GM12878 (cell line): ENCODE measurements around the gene KCNQ1. TPM values are rescaled to one million over a fixed set of nuclear protein-coding genes. Genes with fewer than 3 reads are reported as not detected.

Experiments
- ATAC-seq: fragments of 200-7000 bp; cut with Tn5 transposase; 3 replicates; pipeline ENCODE4 v1.9.1; 2020; ENCODE audit warnings: mild to moderate bottlenecking, moderate library complexity
- BruUV-seq: library from RNA; stranded (reverse); fragments of 400-500 nt; replicated peaks from 2 replicates; lab custom pipeline; 2021; lab: Mats Ljungman, UMichigan
- CTCF ChIA-PET: fragments of 300-600 bp; sonication (Branson Sonifier 250); formaldehyde crosslinking; extraction: SDS; loops from one replicate; lab custom pipeline; 2021; ENCODE audit warnings: inconsistent platforms; lab: Yijun Ruan, JAX
- POLR2A ChIA-PET: fragments of 350-600 bp; formaldehyde crosslinking; extraction: SDS; loops from one replicate; lab custom pipeline; 2021; ENCODE audit warnings: inconsistent platforms; lab: Charles Lee
- RAD21 ChIA-PET: fragments of 300-600 bp; sonication (Branson Sonifier 250); formaldehyde crosslinking; loops from one replicate; lab custom pipeline; 2023; ENCODE audit warnings: antibody characterized with exemption; ENCODE audit not compliant: unreplicated experiment; lab: Charles Lee
- SMC1A ChIA-PET: fragments of 300-600 bp; sonication (Branson Sonifier 250); formaldehyde crosslinking; loops from one replicate; lab custom pipeline; 2023; ENCODE audit not compliant: unreplicated experiment, uncharacterized antibody; lab: Charles Lee
- DNase-seq: peaks from one replicate; pipeline ENCODE4 v3.0.0-alpha.2; 2011; ENCODE audit warnings: low read depth, low spot score
- FAIRE-seq: peaks from 3 replicates; lab custom pipeline; 2011; peaks lifted over from hg19 to GRCh38; lab: Jason Lieb, UNC
- H2AFZ ChIP-seq: 2 replicates; pipeline ENCODE4 v1.6.0; 2011; ENCODE audit warnings: low read depth, low read length, control low read depth; ENCODE audit not compliant: control insufficient read depth
- H3K27ac ChIP-seq: 2 replicates; pipeline ENCODE4 v1.5.1; 2011; ENCODE audit warnings: control low read depth; ENCODE audit not compliant: control insufficient read depth, insufficient read depth
- H3K27me3 ChIP-seq, 2 experiments: replicated peaks in 1 of 2; 2 replicates each; pipeline versions ENCODE4 v1.6.0 to v1.6.1; 2011; ENCODE audit warnings: low read length in 1 of 2; ENCODE audit not compliant: control insufficient read depth in 2 of 2, insufficient read depth in 2 of 2
- H3K36me3 ChIP-seq, 2 experiments: 2 replicates each; pipeline ENCODE4 v1.5.1; 2011; ENCODE audit warnings: low read length in 1 of 2; ENCODE audit not compliant: control insufficient read depth in 2 of 2, insufficient read depth in 2 of 2
- H3K4me1 ChIP-seq: 2 replicates; pipeline ENCODE4 v1.6.1; 2011; ENCODE audit warnings: mild to moderate bottlenecking, low read length, moderate library complexity, mixed read lengths; ENCODE audit not compliant: control insufficient read depth, insufficient read depth
- H3K4me2 ChIP-seq: 2 replicates; pipeline ENCODE4 v1.6.0; 2011; ENCODE audit warnings: control low read depth; ENCODE audit not compliant: control insufficient read depth, insufficient read depth
- H3K4me3 ChIP-seq: fragments of 200-600 bp; sonication (generic); 2 replicates; pipeline ENCODE4 v1.5.1; 2016
- H3K79me2 ChIP-seq: 2 replicates; pipeline ENCODE4 v1.6.0; 2011; ENCODE audit warnings: low read length; ENCODE audit not compliant: control insufficient read depth, insufficient read depth
- H3K9ac ChIP-seq: 2 replicates; pipeline ENCODE4 v1.8.0; 2011; ENCODE audit warnings: low read length, control low read depth, mixed read lengths; ENCODE audit not compliant: control insufficient read depth, insufficient read depth
- H3K9me3 ChIP-seq: replicated peaks from 3 replicates; pipeline ENCODE4 v1.5.1; 2011; ENCODE audit warnings: mild to moderate bottlenecking, low read length; ENCODE audit not compliant: control insufficient read depth, insufficient read depth
- H4K20me1 ChIP-seq: 2 replicates; pipeline ENCODE4 v1.6.0; 2011; ENCODE audit not compliant: control insufficient read depth, insufficient read depth
- CBFB ChIP-seq: IDR thresholded peaks from 2 replicates; pipeline ENCODE4 v1.6.1; 2016; ENCODE audit warnings: antibody characterized with exemption, low read depth
- GATAD2B ChIP-seq: fragments of 450-650 bp; conservative IDR thresholded peaks from 2 replicates; pipeline ENCODE4 v1.6.1; 2017; ENCODE audit warnings: low read depth, mild to moderate bottlenecking, moderate library complexity
- IKZF1 ChIP-seq: fragments of 450-650 bp; conservative IDR thresholded peaks from 2 replicates; pipeline ENCODE4 v1.6.1; 2017; ENCODE audit warnings: antibody characterized with exemption, mild to moderate bottlenecking
- JUNB ChIP-seq: IDR thresholded peaks from 2 replicates; pipeline ENCODE4 v1.6.1; 2016; ENCODE audit warnings: antibody characterized with exemption, mild to moderate bottlenecking
- KAT2A ChIP-seq: conservative IDR thresholded peaks from 2 replicates; pipeline ENCODE4 v1.6.1; 2011; ENCODE audit warnings: low read depth, low read length; ENCODE audit not compliant: control insufficient read depth
- MYC ChIP-seq: IDR thresholded peaks from 2 replicates; pipeline ENCODE4 v1.6.1; 2011; ENCODE audit warnings: mild to moderate bottlenecking, low read length, moderate library complexity, inconsistent platforms; ENCODE audit not compliant: insufficient read depth, insufficient replicate concordance, insufficient read length, severe bottlenecking
- NFIC ChIP-seq: IDR thresholded peaks from 2 replicates; pipeline ENCODE4 v1.6.1; 2012; ENCODE audit warnings: low read depth, mild to moderate bottlenecking, inconsistent platforms, low read length, moderate library complexity
- NR2F1 ChIP-seq: fragments of 450-650 bp; conservative IDR thresholded peaks from 2 replicates; pipeline ENCODE4 v1.6.1; 2017; ENCODE audit warnings: mild to moderate bottlenecking
- PAX5 ChIP-seq: IDR thresholded peaks from 2 replicates; pipeline ENCODE4 v1.6.1; 2011; ENCODE audit warnings: low read depth, low read length, borderline replicate concordance
- PML ChIP-seq: IDR thresholded peaks from 2 replicates; pipeline ENCODE4 v1.6.1; 2012; ENCODE audit warnings: low read length, inconsistent platforms
- POLR2AphosphoS5 ChIP-seq: IDR thresholded peaks from 2 replicates; pipeline ENCODE4 v1.6.1; 2011; ENCODE audit warnings: mild to moderate bottlenecking, low read length, inconsistent platforms
- SMC3 ChIP-seq: IDR thresholded peaks from 2 replicates; pipeline ENCODE4 v1.6.1; 2011; ENCODE audit warnings: low read length, improper control_type of control experiment, borderline replicate concordance
- ZNF384 ChIP-seq: IDR thresholded peaks from 2 replicates; pipeline ENCODE4 v1.6.1; 2012; ENCODE audit warnings: low read depth, mild to moderate bottlenecking, low read length, improper control_type of control experiment, borderline replicate concordance
- WGBS: methylation state at CpG from one replicate; pipeline ENCODE4 v1.1.6; 2016; ENCODE audit warnings: low lambda C conversion rate; ENCODE audit not compliant: insufficient replicate concordance, insufficient coverage; ENCODE audit errors: missing lambda C conversion rate; 5-methylcytosine and 5-hydroxymethylcytosine counted together
- in situ Hi-C: fragments of 300-500 bp; cut with MboI; formaldehyde crosslinking; loops from 9 replicates; pipeline ENCODE4 v1.14.3; 2018; ENCODE audit warnings: mixed read lengths
- intact Hi-C: fragments of 100-400 bp; cut with micrococcal nuclease; formaldehyde crosslinking; loops from one replicate; pipeline ENCODE4 v1.14.2; 2022; ENCODE audit not compliant: unreplicated experiment
- polyA plus RNA-seq, 11 experiments: library from polyadenylated mRNA; depleted of rRNA in 4 of 11; unstranded in 6 of 11; stranded (reverse) in 5 of 11; fragments of >200 nt; fragmentation: Nextera tagmentation in 4 of 11; fragmentation: Illumina TruSeq in 1 of 11; extraction: Ambion mirVana in 4 of 11; extraction: Trizol in 1 of 11; gene quantifications; 1 replicate in 1 of 11; 2 replicates in 10 of 11; pipeline versions ENCODE4 v1.2.1 to v1.2.3, GENCODE V29; 2011 to 2016; ENCODE audit warnings: inconsistent platforms in 2 of 11, missing spikeins in 2 of 11, low read depth in 1 of 11
- total RNA-seq, 4 experiments: library from RNA; depleted of rRNA in 3 of 4; stranded (reverse); fragments of >200 nt in 3 of 4; fragmentation: Illumina TruSeq in 1 of 4; extraction: Trizol in 1 of 4; gene quantifications; 2 replicates each; pipeline versions ENCODE4 v1.2.1 to v1.2.3, GENCODE V29; 2013 to 2021
- TF ChIP-seq, protein P1 (sequence below): IDR thresholded peaks from 2 replicates; pipeline ENCODE4 v1.6.1; 2011; ENCODE audit warnings: low read depth, low read length, improper control_type of control experiment, borderline replicate concordance
- TF ChIP-seq, protein P2 (sequence below): fragments of 450-650 bp; IDR thresholded peaks from 2 replicates; pipeline ENCODE4 v1.6.1; 2017; ENCODE audit warnings: mild to moderate bottlenecking, moderate library complexity
- TF ChIP-seq, protein P3 (sequence below): IDR thresholded peaks from 2 replicates; pipeline ENCODE4 v1.6.1; 2012; ENCODE audit warnings: low read depth, low read length, improper control_type of control experiment

Gene KCNQ1
- total and polyA plus RNA-seq, 10 of the 15 experiments (the other 5 are each of a cell fraction or from before 2014, with no cell fraction given), result 0.03 to 0.15 (median 0.12) TPM; not detected in 7

DNA sequence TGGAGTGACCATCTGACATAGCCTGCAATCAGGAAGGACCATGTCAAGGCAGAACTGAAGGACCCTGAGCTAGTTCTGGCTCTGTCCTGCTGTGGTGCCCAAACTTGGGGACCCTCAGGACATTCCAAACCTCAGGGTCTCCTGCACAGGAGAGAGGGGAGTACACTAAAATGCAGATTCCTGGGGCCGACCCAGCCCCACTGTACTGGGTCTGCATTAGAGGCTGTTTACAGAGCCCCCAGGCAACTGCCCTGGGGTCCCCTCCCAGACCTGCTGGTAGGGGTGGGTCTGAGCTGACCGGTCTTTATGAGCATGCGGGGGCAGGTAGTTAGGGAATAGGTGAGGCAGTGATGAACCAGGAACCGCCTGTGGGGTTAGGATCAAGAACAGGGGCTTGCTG, 7.3 kb upstream of the KCNQ1 start:
- Histone ChIP-seq H3K9ac (no peak overlapping the region), H3K27ac (no peak overlapping the region), H4K20me1 (no peaks in the 10 kb centered on the region), H3K36me3 (no peaks in the 10 kb centered on the region), H3K4me1 (no peaks in the 10 kb centered on the region), H3K4me3 (no peak overlapping the region), H2AFZ (no peak overlapping the region), H3K9me3 (no peaks in the 10 kb centered on the region; the same call in 2 of the 3 replicates), H3K27me3 (no peaks in the 10 kb centered on the region), H3K4me2 (no peak overlapping the region), H3K79me2 (no peaks in the 10 kb centered on the region)
- ChIA-PET RAD21 (no interaction called here), POLR2A (no interaction called here), CTCF (no interaction called here), SMC1A (no interaction called here)
- no peak for FAIRE-seq
- TF ChIP-seq IKZF1 (no peak), KAT2A (no peak), NFIC (no peak), SMC3 (no peak), JUNB (no peak), GATAD2B (no peak), MYC (no peak), PML (no peak), ZNF384 (no peak), PAX5 (no peak), POLR2AphosphoS5 (no peak), CBFB (no peak), NR2F1 (no peak)
- TF ChIP-seq, protein P1, sequence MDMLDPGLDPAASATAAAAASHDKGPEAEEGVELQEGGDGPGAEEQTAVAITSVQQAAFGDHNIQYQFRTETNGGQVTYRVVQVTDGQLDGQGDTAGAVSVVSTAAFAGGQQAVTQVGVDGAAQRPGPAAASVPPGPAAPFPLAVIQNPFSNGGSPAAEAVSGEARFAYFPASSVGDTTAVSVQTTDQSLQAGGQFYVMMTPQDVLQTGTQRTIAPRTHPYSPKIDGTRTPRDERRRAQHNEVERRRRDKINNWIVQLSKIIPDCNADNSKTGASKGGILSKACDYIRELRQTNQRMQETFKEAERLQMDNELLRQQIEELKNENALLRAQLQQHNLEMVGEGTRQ, result no peak
- TF ChIP-seq, protein P2, sequence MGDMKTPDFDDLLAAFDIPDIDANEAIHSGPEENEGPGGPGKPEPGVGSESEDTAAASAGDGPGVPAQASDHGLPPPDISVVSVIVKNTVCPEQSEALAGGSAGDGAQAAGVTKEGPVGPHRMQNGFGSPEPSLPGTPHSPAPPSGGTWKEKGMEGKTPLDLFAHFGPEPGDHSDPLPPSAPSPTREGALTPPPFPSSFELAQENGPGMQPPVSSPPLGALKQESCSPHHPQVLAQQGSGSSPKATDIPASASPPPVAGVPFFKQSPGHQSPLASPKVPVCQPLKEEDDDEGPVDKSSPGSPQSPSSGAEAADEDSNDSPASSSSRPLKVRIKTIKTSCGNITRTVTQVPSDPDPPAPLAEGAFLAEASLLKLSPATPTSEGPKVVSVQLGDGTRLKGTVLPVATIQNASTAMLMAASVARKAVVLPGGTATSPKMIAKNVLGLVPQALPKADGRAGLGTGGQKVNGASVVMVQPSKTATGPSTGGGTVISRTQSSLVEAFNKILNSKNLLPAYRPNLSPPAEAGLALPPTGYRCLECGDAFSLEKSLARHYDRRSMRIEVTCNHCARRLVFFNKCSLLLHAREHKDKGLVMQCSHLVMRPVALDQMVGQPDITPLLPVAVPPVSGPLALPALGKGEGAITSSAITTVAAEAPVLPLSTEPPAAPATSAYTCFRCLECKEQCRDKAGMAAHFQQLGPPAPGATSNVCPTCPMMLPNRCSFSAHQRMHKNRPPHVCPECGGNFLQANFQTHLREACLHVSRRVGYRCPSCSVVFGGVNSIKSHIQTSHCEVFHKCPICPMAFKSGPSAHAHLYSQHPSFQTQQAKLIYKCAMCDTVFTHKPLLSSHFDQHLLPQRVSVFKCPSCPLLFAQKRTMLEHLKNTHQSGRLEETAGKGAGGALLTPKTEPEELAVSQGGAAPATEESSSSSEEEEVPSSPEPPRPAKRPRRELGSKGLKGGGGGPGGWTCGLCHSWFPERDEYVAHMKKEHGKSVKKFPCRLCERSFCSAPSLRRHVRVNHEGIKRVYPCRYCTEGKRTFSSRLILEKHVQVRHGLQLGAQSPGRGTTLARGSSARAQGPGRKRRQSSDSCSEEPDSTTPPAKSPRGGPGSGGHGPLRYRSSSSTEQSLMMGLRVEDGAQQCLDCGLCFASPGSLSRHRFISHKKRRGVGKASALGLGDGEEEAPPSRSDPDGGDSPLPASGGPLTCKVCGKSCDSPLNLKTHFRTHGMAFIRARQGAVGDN, result no peak
- TF ChIP-seq, protein P3, sequence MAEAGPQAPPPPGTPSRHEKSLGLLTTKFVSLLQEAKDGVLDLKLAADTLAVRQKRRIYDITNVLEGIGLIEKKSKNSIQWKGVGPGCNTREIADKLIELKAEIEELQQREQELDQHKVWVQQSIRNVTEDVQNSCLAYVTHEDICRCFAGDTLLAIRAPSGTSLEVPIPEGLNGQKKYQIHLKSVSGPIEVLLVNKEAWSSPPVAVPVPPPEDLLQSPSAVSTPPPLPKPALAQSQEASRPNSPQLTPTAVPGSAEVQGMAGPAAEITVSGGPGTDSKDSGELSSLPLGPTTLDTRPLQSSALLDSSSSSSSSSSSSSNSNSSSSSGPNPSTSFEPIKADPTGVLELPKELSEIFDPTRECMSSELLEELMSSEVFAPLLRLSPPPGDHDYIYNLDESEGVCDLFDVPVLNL, result no peak
- no TSS peak for BruUV-seq
- DNase-seq, result no peak
- in situ Hi-C loops (no loop called here), intact Hi-C loops (no loop called here)
- WGBS, result 69% methylated on average over 4 of the region's 4 CpGs
- no peak for ATAC-seq
